Activated naive CD4-positive, alpha-beta T cell treated with Interleukin-2 at 50 U/mL for 16 hours (primary cell): Measurements from ENCODE around the gene CAMSAP3.
"Not testable (repeated sequence)": the region's sequence is repeated elsewhere in the genome, so short reads cannot be mapped to it uniquely, and the experiment has no call there.

Experiments used
- DNase-seq: peaks from one replicate; pipeline ENCODE4 v3.0.0-alpha.2; 2020

The CAMSAP3 gene

DNA sequence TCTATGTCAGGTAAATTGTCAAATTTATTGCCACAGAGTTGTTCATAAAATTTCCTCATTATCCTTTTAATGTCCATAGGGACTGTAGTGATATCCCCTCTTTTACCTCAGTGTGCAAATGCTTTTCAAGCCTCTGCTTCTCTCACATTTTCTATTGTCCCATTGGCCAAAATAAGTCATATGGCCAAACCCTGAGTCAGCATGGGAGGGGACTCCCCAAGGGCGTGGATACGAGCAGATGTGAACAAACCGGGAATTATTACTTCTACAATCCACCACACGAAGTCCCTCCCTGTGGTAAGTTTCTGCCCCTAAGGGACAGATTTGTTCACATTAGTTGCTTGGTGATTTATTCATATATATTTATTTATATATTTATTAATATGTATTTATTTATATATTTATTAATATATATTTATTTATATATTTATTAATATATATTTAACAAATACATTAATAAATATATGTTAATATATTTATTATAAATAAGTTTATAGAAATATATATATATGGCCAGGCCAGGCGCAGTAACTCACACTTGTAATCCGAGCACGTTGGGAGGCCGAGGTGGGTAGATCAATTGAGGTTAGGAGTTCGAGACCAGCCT, 20.1 kb upstream of the CAMSAP3 start:
- DNase-seq = no peak

DNA sequence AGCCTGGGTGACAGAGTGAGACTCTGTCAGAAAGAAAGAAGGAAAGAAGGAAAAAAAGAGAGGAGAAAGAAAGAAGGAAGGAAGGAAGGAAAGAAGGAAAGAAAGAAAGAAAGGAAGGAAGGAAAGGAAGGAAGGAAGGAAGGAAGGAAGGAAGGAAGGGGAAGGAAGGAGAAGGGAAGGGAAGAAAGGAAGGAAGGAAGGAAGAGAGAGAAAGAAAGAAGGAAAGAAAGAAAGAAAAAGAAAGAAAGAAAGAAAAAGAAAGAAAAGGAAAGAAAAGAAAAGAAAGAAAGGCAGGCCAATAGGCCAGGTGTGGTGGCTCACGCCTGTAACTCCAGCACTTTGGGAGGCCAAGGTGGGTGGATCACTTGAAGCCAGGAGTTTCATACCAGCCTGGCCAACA, 18.2 kb upstream of the CAMSAP3 start:
- DNase-seq = not testable (repeated sequence)

DNA sequence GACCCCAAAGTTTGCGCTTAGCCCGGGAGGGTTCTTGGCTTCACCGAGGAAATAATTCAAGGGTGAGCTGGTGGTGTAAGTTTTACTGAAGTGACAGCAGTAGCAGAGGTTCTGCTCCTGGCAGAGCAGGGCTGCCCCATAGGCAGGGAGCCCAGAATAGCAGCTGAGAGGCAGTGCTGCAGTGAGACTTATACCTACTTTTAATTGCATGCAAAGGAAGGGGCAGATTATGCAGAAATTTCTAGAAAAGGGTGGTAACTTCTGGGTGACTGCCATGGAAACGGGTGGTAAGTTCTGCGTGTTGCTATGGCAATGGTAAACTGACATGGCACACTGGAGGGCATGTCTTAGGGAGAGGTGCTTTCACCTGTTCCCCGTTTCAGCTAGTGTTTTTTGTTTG, 17.5 kb upstream of the CAMSAP3 start:
- DNase-seq = no peak

DNA sequence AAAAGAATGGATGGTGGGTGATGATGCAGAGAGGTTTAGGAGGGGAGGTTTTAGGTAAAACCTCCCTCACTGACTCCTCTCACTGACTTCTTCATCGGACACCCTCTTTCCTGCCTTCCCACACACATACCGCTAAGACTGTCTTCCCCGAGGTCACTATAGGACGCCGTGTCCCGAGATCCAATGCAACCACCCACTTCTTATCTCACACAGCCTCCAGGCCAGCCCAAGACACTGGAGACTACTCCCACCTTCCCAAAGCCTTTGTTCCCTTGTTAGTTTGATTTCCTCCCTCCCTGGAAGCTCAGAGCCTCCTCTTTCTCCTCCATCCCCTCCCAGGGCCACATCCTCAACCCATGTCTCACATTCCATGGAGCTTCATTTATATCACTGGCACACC, 16.5 kb upstream of the CAMSAP3 start:
- no peak for DNase-seq

DNA sequence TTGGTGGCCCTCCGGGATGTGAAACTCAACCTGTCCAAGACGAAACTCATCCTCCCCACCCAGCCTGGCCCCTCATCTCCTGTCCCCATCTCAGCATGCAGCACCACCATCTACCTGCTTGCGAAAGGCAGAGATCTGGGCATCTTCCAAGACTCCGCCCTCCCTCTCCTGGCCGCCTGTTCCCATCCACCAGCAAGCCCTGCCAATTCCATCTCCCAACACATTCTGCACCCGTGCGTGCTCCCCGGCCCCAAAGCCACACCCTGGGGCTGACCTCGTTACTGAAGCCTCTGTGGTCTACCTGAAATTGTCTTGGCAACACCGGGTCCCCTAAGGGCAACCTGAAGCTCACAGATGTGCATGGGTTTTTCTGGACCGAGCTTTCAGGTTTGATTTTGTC, 13.2 kb upstream of the CAMSAP3 start:
- DNase-seq = no peak

DNA sequence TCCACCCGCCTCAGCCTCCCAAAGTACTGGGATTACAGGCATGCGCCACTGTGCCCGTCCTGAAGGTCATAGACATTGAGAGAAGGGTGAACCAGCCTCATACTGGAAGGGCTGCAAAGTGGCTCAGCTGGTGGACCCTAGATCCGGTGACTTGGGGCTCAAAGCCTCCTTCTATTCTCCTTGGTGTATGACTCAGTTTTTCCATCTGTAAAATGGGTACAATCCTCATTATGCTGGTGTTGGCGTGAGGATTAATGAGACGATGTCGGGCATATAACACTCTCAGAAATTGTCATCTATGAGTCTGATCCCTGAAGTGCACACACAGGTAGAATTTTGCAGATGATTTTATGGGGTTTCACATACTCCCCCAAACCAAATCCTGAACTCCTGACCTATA, 5.8 kb upstream of the CAMSAP3 start:
- no peak for DNase-seq

DNA sequence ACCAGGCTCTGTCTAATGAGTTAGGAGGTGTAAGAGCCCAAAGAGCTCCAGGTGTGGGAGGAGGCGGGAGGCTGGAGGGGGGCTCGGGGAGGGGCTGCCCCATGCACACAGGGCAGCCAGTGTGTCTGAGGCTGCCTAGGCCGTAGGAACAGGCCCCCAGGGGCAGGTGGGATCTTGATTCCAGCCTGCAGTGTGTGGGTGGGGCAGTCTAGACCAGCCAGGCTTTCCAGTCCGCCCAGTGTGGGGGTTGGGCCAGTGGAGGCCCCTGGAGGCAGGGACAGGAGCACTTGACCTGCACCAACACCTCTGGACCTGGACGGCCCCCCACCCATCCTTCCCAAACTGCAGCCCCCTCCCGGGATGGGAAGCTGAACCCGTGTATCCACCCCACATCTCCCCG, 5.4 kb upstream of the CAMSAP3 start:
- DNase-seq = no peak

DNA sequence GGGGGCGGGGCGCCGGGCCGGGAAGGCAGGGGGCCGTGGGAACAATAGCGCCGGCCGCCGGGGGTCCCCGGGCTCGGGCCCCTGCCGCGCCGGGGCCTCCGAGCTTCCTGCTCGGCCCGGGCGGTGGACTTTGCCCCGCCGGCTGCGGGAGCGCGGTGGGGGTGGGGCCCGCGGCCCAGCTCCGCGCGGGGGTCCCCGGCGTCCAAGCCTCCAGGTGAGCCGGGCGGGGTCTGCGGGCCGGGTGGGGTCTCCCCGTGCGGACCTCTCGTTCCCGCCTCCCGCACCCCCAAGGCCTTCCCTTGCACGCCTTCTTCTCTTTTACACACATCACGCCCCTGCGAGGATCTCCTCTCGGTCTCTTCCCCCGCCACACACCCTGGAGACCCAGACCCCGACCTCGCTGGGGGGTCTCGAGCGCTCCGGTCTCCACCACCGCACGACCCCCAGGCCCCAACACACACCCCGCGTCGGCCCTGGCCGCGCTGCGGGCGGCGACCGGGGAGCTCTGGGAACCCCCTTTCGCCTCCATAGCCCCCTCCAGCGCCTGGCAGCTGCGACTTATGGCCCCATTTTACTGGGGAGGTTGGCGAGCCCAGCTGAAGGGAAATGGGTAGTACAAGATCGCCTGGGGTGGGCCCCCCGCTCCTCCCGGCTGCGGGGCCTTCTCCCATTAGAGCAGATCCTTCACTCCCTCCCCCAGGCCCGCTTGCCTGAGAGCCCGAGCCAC, 711 bp downstream of the CAMSAP3 start:
- no peak for DNase-seq

DNA sequence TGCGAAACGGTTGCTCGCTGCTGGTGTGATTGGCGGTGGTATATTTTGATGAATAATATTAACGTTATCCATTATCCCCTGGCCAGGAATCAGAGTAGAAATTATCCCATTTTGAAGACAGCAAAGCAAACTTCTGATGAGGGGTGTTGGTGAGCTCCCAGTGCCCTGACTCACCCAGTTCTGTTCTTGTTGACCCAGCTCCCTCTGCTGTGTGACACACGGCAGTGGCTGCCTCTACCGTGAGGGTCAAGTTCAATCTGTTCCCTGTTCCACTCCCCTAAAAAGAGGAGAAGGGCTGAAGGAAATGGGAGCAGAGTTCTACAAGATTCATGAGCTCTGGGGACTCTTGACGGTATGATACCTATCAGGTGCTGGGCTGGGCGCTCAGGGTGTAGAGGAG, 2.0 kb downstream of the CAMSAP3 start:
- DNase-seq = no peak

DNA sequence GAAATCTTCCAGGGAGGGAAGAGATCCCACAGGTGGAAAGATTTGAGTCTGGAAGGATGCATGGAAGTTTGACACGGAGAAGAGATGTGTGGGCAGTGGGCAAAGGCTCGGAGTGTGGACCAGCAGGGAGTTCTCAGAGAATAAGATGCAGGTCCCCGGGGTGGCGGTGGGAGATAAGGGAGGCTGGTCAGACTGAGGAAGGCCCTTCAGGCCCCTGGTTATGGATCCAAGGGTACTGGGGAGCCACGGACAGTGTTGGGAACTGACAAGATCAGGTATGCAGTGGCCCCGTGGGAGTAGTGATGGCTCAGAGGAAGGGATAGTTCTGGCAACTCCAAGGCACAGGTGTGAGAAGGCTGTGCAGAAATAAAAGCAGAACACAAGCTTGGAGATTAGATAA, 2.5 kb downstream of the CAMSAP3 start:
- no peak for DNase-seq

DNA sequence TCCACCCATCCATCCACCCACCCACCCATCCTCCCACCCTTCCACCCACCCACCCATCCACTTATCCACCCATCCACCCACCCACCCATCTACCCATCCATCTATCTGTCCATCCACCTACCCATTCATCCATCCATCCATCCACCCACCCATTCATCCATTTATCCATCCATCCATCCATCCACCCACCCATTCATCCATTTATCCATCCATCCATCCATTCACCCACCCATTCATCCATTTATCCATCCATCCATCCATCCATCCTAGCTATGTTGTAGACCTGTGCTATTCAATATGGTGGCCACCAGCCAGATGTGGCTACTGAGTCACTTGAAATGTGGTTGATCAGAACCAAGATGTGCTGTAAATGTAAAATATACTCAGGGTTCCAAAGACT, 5.1 kb downstream of the CAMSAP3 start:
- no peak for DNase-seq

DNA sequence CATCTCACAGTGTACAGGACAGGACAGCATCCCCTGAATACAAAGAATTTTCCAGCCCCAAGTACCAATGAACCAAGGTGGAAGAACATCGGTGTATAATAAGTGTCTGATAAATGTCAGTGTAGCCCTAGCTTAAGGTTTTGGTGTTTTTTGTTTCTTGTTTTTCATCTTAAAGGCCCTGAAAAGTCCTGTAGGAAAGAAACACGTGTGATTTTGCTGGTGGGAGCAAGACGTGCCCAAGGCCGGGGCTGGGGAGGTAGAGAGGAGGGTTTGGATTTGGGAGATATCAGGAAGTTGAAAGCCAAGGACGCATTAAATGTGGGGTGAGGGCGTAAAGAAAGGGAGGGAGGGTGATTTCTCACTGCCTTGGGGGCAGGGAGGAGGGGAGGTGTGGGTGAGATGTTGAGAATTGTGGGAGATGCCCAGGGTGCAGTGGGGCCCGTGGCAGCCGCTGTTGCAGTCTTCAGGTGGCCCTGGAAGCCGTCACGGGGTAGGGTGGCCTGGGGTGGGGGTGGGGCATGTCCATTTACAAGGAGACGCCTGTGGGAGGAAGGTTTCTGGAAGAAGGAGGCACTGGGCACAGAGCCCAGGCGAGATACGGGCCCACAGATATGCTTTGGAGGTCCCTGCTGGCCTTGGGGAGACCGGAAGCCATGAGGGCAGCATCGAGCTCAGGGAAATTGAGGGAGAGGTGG, 6.7 kb downstream of the CAMSAP3 start:
- DNase-seq = no peak

DNA sequence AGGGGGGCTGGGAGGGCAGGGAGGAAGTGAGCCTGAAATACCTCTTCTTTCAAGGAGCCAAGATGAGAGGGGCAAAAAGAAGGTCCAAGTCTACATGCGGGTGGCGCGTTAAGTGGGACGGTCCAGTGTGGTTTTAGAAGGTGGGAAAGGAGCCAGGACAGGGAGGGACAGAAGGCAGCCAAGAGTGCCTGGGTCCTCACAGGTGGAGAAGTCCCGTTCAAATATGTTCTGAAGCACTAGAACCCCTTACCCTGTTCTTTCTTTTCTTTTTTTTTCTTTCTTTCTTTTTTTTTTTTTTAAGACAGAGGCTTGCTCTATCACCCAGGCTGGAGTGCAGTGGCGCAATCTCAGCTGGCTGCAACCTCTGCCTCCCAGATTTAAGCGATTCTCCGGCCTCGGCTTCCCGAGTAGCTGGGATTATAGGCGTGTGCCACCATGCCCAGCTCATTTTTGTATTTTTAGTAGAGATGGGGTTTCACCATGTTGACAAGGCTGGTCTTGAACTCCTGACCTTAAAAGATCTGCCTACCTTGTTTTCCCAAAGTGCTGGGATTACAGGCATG, 7.4 kb downstream of the CAMSAP3 start:
- no peak for DNase-seq

DNA sequence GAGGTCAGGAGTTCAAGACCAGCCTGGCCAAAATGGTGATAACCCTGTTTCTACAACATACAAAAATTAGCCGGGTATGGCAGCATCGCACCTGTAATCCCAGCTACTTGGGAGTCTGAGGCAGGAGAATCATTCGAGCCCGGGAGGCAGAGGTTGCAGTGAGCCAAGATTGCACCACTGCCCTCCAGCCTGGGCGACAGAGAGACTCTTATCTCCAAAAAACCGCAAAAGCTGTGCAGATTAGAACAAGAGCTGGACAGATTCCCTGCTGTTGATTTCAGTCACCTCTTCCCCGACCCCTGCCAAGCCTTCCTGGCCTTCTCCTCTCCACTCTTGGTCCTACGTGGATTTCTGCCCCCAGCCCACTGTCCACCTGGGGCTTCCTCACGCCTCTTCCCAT, 8.3 kb downstream of the CAMSAP3 start:
- no peak for DNase-seq

DNA sequence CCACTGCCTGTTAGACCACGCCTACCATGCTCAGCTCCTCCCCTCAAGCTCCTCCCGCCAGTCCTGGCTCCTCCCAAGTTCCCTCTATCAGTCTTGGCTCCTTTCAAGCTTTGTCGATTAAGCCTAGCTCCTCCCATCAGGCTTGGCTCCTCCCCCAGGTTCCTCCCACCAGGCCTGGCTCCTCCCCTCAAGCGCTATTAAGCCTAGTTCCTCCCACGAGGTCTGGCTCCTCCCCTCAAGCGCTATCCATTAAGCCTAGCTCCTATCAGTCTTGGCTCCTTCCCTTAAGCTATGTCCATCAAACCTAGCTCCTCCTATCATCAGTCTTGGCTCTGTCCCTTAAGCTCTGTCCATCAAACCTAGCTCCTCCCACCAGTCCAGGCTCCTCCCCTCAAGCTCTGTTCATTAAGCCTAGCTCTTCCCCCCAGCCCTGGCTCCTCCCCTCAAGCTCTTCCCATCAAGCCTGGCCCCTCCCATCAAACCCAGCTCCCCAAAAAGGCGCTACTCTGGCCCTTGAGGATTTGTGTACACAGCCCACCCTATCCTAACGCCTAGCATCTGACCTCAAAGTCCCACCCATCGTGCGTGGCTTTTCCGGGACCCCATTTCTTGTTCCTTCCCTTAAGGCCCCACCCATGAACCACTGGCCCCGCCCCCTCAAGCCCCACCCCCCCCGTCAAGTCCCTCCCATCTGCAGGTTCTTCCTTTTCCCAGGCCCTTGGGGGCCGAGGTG, 10.0 kb downstream of the CAMSAP3 start:
- peak; percentile 13 for DNase-seq

DNA sequence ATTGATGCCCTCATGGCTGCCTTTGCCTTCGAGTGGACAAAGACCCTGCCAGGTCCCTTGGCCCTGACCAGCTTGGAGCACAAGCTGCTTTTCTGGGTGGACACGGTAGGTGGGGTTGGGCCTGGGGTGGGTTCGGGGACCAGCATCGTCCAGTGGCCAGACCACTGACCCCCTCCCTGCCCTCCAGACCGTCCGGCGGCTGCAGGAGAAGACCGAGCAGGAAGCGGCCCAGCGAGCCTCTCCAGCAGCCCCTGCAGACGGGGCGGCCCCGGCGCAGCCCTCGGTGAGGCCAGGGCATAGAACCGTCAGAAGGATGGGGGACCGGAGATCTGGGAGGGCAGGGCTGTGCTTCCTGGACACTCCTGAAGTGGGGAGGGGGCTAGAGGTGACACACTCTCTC, 10.6 kb downstream of the CAMSAP3 start:
- no peak for DNase-seq

DNA sequence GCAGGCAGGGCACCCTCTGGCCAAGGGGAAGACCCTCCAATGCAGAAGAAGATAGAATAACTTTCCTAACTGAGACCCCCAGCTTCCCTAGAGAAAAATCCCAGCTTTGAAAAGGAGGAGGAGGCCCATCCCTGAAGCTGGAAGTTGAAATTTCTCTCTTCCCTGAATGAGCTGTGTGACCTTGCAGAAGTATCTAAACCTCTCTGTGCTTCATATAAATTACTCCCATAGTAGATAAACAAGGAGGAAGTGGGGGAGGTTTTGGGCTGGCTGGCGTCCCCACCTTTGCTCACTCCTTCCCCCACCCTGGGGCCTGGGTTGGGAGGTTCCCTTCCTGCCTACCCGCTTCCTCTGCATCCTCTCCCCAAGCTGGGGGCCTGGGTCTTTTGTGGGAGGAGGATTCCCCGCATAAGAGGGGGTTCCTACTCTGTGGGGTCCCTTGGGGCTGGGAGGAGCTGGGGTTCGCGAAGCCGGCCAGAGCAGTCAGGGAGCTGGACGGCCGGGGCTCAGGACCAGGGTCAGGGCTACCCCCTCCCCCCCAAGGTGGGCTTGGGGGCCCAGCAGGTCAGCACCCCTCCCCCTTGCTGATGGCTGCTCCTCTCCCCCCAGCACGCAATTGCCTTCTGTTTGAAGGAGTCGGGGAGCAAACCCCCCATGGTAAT, 11.7 kb downstream of the CAMSAP3 start:
- no peak for DNase-seq

DNA sequence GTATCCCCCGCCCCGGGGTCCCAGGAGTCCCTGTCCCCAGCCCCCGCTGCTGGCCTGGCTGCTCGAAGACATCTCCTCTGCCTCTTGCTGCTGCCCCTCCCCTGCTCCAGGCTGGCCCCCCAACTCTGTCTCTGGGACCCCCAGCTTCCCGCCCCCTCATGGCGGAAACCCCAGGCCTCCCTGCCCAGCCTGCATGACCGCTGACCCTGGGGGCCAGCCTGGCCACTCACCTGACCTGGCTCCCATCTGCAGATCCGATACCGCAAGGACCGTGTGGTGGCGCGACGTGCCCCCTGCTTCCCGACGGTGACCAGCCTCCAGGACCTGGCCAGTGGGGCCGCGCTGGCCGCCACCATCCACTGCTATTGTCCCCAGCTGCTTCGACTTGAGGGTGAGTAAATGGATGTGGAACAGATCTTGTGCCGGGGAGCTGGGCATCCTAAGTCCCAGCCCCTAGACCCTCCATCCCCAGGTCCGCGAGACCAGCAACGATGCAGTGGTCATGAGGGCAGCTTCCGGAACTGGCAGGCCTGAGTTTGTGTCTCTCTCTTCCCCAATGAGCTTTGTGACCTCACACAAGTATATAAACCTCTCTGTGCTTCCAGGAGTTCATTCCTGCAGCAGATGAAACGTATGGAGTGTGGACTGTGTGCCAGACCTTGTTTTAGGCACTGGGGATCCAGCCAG, 12.4 kb downstream of the CAMSAP3 start:
- DNase-seq = no peak

DNA sequence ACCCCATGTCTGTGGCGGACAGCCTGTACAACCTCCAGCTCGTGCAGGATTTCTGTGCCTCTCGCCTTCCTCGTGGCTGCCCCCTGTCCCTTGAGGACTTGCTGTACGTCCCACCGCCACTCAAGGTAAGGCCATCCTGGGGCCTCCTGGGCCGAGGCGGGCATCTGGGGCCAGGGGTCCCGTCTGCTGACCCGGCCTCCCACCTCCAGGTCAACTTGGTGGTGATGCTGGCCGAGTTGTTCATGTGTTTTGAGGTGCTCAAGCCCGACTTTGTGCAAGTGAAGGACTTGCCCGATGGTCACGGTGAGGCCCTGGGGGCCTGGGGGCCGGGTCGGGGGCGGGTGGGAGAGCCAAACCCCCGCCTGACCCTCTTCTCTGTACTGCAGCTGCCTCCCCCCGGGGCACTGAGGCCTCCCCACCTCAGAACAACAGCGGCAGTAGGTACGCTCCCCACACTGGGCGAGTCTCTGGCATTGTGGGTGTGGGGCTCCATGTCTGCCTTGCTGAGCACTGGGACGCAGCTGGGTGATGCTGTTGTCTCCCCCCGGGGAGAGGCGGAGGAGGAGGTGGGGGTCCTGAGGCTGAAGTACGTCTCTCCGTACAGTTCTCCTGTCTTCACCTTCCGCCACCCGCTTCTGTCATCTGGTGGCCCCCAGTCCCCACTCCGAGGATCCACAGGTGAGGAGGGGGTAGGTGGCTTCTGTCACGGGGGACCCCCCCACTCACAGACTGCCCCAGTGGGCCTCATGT, 15.0 kb downstream of the CAMSAP3 start:
- no peak for DNase-seq

DNA sequence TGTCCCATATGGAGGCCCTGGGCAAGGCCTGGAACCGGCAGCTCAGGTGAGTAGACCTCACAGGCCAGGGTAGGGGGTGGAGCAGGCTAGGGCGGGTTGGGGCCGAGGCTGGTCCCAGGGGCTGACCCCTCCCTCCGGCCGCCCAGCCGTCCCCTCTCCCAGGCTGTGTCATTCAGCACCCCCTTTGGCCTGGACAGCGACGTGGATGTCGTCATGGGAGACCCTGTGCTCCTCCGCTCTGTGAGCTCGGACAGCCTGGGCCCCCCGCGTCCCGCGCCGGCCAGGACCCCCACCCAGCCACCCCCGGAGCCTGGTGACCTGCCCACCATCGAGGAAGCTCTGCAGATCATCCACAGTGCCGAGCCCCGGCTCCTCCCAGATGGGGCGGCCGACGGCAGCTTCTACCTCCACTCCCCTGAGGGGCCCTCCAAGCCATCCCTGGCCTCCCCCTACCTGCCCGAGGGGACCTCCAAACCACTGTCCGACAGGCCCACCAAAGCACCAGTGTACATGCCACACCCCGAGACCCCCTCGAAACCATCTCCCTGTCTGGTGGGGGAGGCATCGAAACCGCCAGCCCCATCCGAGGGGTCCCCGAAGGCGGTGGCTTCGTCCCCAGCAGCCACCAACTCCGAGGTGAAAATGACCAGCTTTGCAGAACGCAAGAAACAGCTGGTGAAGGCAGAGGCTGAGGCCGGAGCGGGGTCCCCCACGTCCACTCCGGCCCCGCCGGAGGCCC, 16.0 kb downstream of the CAMSAP3 start:
- no peak for DNase-seq
